Measurements from ENCODE around the gene GPBP1L1. TPM values are rescaled to one million over a fixed set of nuclear protein-coding genes. Genes with fewer than 3 reads are reported as not detected.

GPBP1L1 gene
- total and polyA plus RNA-seq, 9 of the 15 experiments (the other 6 are each of a cell fraction or from before 2014, with no cell fraction given) = 86.0 to 216 (median 138) TPM

- TF ChIP-seq ZNF740 (CRISPR knock-in tag; IDR thresholded peaks at IDR 0.05) (no peak; the same call in 1 of the 2 replicates), ZNF740 (tag; IDR thresholded peaks at IDR 0.05) (peak in 1 of 2 experiments; percentile 62; a peak in 1 of 4 replicates), MITF (IDR thresholded peaks at IDR 0.05) (no peak), NFYB (IDR thresholded peaks at IDR 0.05; ENCODE audit: extremely low read depth, insufficient read length) (no peak), MTA3 (IDR thresholded peaks at IDR 0.05; ENCODE audit: borderline replicate concordance) (peak; percentile 86; the same call in 1 of the 2 replicates), TSC22D4 (tag; IDR thresholded peaks at IDR 0.05) (no peak), MEF2D (tag; conservative IDR thresholded peaks at IDR 0.05; ENCODE audit: low read depth) (no peak), KLF10 (CRISPR knock-in tag; IDR thresholded peaks at IDR 0.05) (no peak), GABPB1 (CRISPR knock-in tag; IDR thresholded peaks at IDR 0.05) (peak; percentile 98), BACH1 (tag; IDR thresholded peaks at IDR 0.05) (no peak; the same call in 1 of the 2 replicates), CHCHD3 (CRISPR knock-in tag; IDR thresholded peaks at IDR 0.05) (no peak), ARID1B (IDR thresholded peaks at IDR 0.05) (no peak), THRB (CRISPR knock-in tag; conservative IDR thresholded peaks at IDR 0.05) (peak; percentile 90), DLX4 (CRISPR knock-in tag; IDR thresholded peaks at IDR 0.05) (no peak), CEBPG (CRISPR knock-in tag; IDR thresholded peaks at IDR 0.05) (no peak), CEBPG (tag; conservative IDR thresholded peaks at IDR 0.05 in 1 of 2, IDR thresholded peaks at IDR 0.05 in 1 of 2) (no peak), GTF2F1 (IDR thresholded peaks at IDR 0.05; ENCODE audit: low read depth, low read length) (peak; percentile 91; the same call in 1 of the 2 replicates), SREBF1 (IDR thresholded peaks at IDR 0.05; ENCODE audit: borderline replicate concordance, low read depth, low read length) (no peak), NR4A1 (CRISPR knock-in tag; IDR thresholded peaks at IDR 0.05) (no peak), NR4A1 (tag; IDR thresholded peaks at IDR 0.05) (0 out of 2 replicates have a peak, but pooled peaks have one; percentile 35), ARID2 (IDR thresholded peaks at IDR 0.05) (no peak), FOXO4 (CRISPR knock-in tag; IDR thresholded peaks at IDR 0.05) (no peak)
Observed at GRCh38 chr1:45687754-45688740, 1.7 kb upstream of the GPBP1L1 start, which contains the start of gene TMEM69 (continued).

All from K562 (cell line).